ENCODE measurements around the gene POMP. TPM values are rescaled to one million over a fixed set of nuclear protein-coding genes. Genes with fewer than 3 reads are reported as not detected.

The POMP gene
- polyA plus RNA-seq, 1 of the 3 experiments (the other 2 are of a cell fraction), result 37.1 TPM

GRCh38 chr13:28641600-28641926 is 17.4 kb upstream of the POMP start (continued):
- no peak for TF ChIP-seq USF2 (IDR thresholded peaks at IDR 0.05; ENCODE audit: borderline replicate concordance, low read depth, low read length)
- no peak for TF ChIP-seq EP300 (IDR thresholded peaks at IDR 0.05; ENCODE audit: borderline replicate concordance in 1 of 2, low read depth in 1 of 2, low read length in 1 of 2)
- TF ChIP-seq, protein P1, sequence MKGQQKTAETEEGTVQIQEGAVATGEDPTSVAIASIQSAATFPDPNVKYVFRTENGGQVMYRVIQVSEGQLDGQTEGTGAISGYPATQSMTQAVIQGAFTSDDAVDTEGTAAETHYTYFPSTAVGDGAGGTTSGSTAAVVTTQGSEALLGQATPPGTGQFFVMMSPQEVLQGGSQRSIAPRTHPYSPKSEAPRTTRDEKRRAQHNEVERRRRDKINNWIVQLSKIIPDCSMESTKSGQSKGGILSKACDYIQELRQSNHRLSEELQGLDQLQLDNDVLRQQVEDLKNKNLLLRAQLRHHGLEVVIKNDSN (IDR thresholded peaks at IDR 0.05; ENCODE audit: borderline replicate concordance, low read depth), result no peak
- no peak for TF ChIP-seq FOXJ3 (CRISPR knock-in tag; IDR thresholded peaks at IDR 0.05)
- no peak for TF ChIP-seq YY1 (IDR thresholded peaks at IDR 0.05; ENCODE audit: low read depth)

- Histone ChIP-seq H3K9me3 (no peaks in the 10 kb centered on the region), H3F3A (replicated peaks; ENCODE audit: insufficient read depth) (no peaks in the 10 kb centered on the region), H3K9me2 (no peaks in the 10 kb centered on the region), H3K27me3 (ENCODE audit: insufficient read depth) (no peaks in the 10 kb centered on the region), H2AFZ (ENCODE audit: low read depth) (no peak overlapping the region), H4K20me1 (ENCODE audit: insufficient read depth) (no peaks in the 10 kb centered on the region), H3K4me2 (no peak overlapping the region), H3K9ac (no peak overlapping the region), H3K4me1 (ENCODE audit: control insufficient read depth in 1 of 2, insufficient read depth in 2 of 2, low read depth in 1 of 2, low read length in 1 of 2) (no peaks in the 10 kb centered on the region; a peak in 1 of 4 replicates), H3K79me2 (ENCODE audit: insufficient read depth) (peaks cover 14% of the 10 kb centered on the region), H3K27ac (ENCODE audit: low read depth in 2 of 2, low read length in 1 of 2) (no peak overlapping the region), H3K4me3 (ENCODE audit: low read depth in 2 of 2, low read length in 1 of 2) (no peak overlapping the region), H3K36me3 (replicated peaks in 1 of 2; ENCODE audit: control insufficient read depth in 1 of 2, insufficient read depth in 2 of 2, low read length in 1 of 2) (peaks cover 0 to 10% of the 10 kb centered on the region in 2 experiments)
- DNase-seq, result no peak
- ChIA-PET POLR2A (no interaction called here), CTCF (interaction anchor here (1.1 kb wide), 1 partner anchor 13 kb away, joined by 3 read pairs; no protein-coding TSS in a partner anchor)
- TF ChIP-seq RFX5 (IDR thresholded peaks at IDR 0.05; ENCODE audit: low read length) (no peak), RAD21 (IDR thresholded peaks at IDR 0.05; ENCODE audit: low read length) (no peak), NRF1 (IDR thresholded peaks at IDR 0.05; ENCODE audit: low read depth, low read length) (no peak), FOSL2 (IDR thresholded peaks at IDR 0.05; ENCODE audit: borderline replicate concordance, low read depth) (no peak), ZBTB33 (IDR thresholded peaks at IDR 0.05; ENCODE audit: borderline replicate concordance, low read depth) (no peak), POLR2AphosphoS5 (IDR thresholded peaks at IDR 0.05; ENCODE audit: low read depth, low read length) (no peak), SMC3 (IDR thresholded peaks at IDR 0.05; ENCODE audit: low read depth, low read length) (no peak), TEAD4 (IDR thresholded peaks at IDR 0.05; ENCODE audit: borderline replicate concordance, insufficient read depth) (no peak), TCF12 (IDR thresholded peaks at IDR 0.05) (no peak), NFIC (IDR thresholded peaks at IDR 0.05; ENCODE audit: borderline replicate concordance) (no peak), RXRA (IDR thresholded peaks at IDR 0.05; ENCODE audit: borderline replicate concordance, low read depth) (no peak), MAX (IDR thresholded peaks at IDR 0.05; ENCODE audit: low read depth) (no peak), EP300 (IDR thresholded peaks at IDR 0.05; ENCODE audit: borderline replicate concordance in 1 of 2, low read depth in 1 of 2, low read length in 1 of 2) (no peak), GATA2 (CRISPR knock-in tag; IDR thresholded peaks at IDR 0.05) (no peak)
- TF ChIP-seq, protein P1 (IDR thresholded peaks at IDR 0.05; ENCODE audit: borderline replicate concordance, low read depth), result no peak
- TF ChIP-seq, protein P2, sequence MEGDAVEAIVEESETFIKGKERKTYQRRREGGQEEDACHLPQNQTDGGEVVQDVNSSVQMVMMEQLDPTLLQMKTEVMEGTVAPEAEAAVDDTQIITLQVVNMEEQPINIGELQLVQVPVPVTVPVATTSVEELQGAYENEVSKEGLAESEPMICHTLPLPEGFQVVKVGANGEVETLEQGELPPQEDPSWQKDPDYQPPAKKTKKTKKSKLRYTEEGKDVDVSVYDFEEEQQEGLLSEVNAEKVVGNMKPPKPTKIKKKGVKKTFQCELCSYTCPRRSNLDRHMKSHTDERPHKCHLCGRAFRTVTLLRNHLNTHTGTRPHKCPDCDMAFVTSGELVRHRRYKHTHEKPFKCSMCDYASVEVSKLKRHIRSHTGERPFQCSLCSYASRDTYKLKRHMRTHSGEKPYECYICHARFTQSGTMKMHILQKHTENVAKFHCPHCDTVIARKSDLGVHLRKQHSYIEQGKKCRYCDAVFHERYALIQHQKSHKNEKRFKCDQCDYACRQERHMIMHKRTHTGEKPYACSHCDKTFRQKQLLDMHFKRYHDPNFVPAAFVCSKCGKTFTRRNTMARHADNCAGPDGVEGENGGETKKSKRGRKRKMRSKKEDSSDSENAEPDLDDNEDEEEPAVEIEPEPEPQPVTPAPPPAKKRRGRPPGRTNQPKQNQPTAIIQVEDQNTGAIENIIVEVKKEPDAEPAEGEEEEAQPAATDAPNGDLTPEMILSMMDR (IDR thresholded peaks at IDR 0.05), result no peak
- WGBS (ENCODE audit: low lambda C conversion rate), result 93% methylated on average over 2 of the region's 2 CpGs
Observed at GRCh38 chr13:28650284-28650683, 8.6 kb upstream of the POMP start.

All from SK-N-SH (cell line).